DOHH2 (cell line): ENCODE data around the gene MNT.

Source experiments
- H3F3A ChIP-seq: fragments of 200-600 bp; sonication (generic), shearing (Covaris generic); 2 replicates; pipeline ENCODE4 v1.6.0; 2016; ENCODE audit warnings: antibody characterized with exemption, mild to moderate bottlenecking; ENCODE audit not compliant: control insufficient read depth, insufficient read depth
- H3K27ac ChIP-seq: fragments of 200-600 bp; sonication (generic); 2 replicates; pipeline ENCODE4 v1.5.1; 2014; ENCODE audit warnings: low read depth, mild to moderate bottlenecking, low read length, moderate library complexity
- H3K27me3 ChIP-seq: fragments of 200-600 bp; sonication (generic); 2 replicates; pipeline ENCODE4 v1.6.1; 2014; ENCODE audit warnings: mild to moderate bottlenecking, low read length, mixed read lengths; ENCODE audit not compliant: control insufficient read depth
- H3K36me3 ChIP-seq: fragments of 200-600 bp; sonication (generic); 2 replicates; pipeline ENCODE4 v1.6.1; 2014; ENCODE audit warnings: mild to moderate bottlenecking, low read length, moderate library complexity, mixed read lengths; ENCODE audit not compliant: control insufficient read depth
- H3K4me1 ChIP-seq: fragments of 200-600 bp; sonication (generic); 2 replicates; pipeline ENCODE4 v1.6.1; 2014; ENCODE audit warnings: mild to moderate bottlenecking, low read length, mixed read lengths; ENCODE audit not compliant: control insufficient read depth
- H3K4me2 ChIP-seq: fragments of 200-600 bp; sonication (generic); 2 replicates; pipeline ENCODE4 v1.6.0; 2014; ENCODE audit warnings: mild to moderate bottlenecking, low read length, moderate library complexity
- H3K4me3 ChIP-seq: fragments of 200-600 bp; sonication (generic); 2 replicates; pipeline ENCODE4 v1.5.1; 2014; ENCODE audit warnings: mild to moderate bottlenecking, low read length, mixed read lengths
- H3K79me2 ChIP-seq: fragments of 200-600 bp; sonication (generic); 2 replicates; pipeline ENCODE4 v1.6.1; 2014; ENCODE audit warnings: mild to moderate bottlenecking, low read length, mixed read lengths; ENCODE audit not compliant: control insufficient read depth
- H3K9me2 ChIP-seq: fragments of 200-600 bp; sonication (generic); replicated peaks from 2 replicates; pipeline ENCODE4 v1.6.1; 2014; ENCODE audit warnings: mild to moderate bottlenecking, low read length, mixed read lengths; ENCODE audit not compliant: control insufficient read depth
- H3K9me3 ChIP-seq: fragments of 200-600 bp; sonication (generic); 2 replicates; pipeline ENCODE4 v1.6.1; 2014; ENCODE audit warnings: antibody characterized with exemption, low read length, mixed read lengths; ENCODE audit not compliant: control insufficient read depth, insufficient read depth
- H4K20me1 ChIP-seq: fragments of 200-600 bp; sonication (generic); 2 replicates; pipeline ENCODE4 v1.6.0; 2014; ENCODE audit warnings: low read depth, mild to moderate bottlenecking, antibody characterized with exemption, low read length, moderate library complexity; ENCODE audit not compliant: control insufficient read depth, insufficient read depth
- EZH2phosphoT487 ChIP-seq: fragments of 200-600 bp; sonication (generic); IDR thresholded peaks from 2 replicates; pipeline ENCODE4 v1.6.1; 2017; ENCODE audit warnings: borderline replicate concordance, mild to moderate bottlenecking, antibody characterized with exemption, low read length, moderate library complexity, mixed read lengths
- TF ChIP-seq, protein P1 (sequence below): fragments of 200-600 bp; sonication (generic); IDR thresholded peaks from one replicate; pipeline ENCODE4 v1.5.1; 2014; ENCODE audit warnings: antibody characterized with exemption, mild to moderate bottlenecking, low read depth, low read length; ENCODE audit not compliant: poor library complexity, severe bottlenecking

Gene MNT

DNA sequence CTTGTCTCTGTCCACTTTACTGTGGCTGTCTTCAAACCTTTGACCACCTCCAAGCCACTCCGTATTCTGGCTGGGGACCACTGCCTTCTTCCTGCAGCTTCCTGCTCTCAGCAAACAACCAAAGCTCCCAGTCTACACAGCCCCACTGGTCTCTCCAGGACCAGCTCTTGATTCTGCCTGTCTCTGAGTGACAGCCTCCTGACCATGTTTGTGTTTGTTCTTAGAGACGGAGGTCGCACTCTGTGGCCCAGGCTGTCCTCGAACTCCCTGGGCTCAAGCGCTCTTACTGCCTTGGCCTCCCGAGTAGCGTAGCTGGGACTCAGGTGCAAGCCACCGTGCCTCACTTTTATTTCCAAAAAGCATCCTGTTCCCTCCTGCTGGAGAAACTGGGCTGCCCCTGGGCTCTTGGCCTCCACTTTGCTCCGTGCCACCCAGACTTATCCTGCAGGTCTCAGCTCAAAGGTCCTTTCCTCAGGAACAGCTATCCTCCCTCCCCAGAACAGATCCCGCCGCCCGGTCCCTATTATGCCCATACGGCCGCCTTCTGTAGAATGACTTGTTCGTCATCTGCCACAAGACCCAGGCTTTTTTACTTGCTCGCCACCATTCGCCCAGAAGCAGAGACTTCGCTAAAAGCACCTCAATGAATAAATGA is 9.1 kb downstream of the MNT start:
- H3K4me2 ChIP-seq: peak overlapping the region; percentile 88
- H3K4me1 ChIP-seq: peaks cover 39% of the 10 kb centered on the region
- TF ChIP-seq, protein P1, sequence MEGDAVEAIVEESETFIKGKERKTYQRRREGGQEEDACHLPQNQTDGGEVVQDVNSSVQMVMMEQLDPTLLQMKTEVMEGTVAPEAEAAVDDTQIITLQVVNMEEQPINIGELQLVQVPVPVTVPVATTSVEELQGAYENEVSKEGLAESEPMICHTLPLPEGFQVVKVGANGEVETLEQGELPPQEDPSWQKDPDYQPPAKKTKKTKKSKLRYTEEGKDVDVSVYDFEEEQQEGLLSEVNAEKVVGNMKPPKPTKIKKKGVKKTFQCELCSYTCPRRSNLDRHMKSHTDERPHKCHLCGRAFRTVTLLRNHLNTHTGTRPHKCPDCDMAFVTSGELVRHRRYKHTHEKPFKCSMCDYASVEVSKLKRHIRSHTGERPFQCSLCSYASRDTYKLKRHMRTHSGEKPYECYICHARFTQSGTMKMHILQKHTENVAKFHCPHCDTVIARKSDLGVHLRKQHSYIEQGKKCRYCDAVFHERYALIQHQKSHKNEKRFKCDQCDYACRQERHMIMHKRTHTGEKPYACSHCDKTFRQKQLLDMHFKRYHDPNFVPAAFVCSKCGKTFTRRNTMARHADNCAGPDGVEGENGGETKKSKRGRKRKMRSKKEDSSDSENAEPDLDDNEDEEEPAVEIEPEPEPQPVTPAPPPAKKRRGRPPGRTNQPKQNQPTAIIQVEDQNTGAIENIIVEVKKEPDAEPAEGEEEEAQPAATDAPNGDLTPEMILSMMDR: no peak
- TF ChIP-seq EZH2phosphoT487: no peak
- H3K9me2 ChIP-seq: no peaks in the 10 kb centered on the region
- peak overlapping the region; percentile 79 for H3K4me3 ChIP-seq
- peak overlapping the region; percentile 92 for H3K27ac ChIP-seq
- H3K9me3 ChIP-seq: no peaks in the 10 kb centered on the region
- no peaks in the 10 kb centered on the region for H3K27me3 ChIP-seq
- peaks cover 6% of the 10 kb centered on the region for H3F3A ChIP-seq
- H3K36me3 ChIP-seq: peaks cover 21% of the 10 kb centered on the region
- H3K79me2 ChIP-seq: peaks cover 51% of the 10 kb centered on the region
- H4K20me1 ChIP-seq: no peaks in the 10 kb centered on the region

DNA sequence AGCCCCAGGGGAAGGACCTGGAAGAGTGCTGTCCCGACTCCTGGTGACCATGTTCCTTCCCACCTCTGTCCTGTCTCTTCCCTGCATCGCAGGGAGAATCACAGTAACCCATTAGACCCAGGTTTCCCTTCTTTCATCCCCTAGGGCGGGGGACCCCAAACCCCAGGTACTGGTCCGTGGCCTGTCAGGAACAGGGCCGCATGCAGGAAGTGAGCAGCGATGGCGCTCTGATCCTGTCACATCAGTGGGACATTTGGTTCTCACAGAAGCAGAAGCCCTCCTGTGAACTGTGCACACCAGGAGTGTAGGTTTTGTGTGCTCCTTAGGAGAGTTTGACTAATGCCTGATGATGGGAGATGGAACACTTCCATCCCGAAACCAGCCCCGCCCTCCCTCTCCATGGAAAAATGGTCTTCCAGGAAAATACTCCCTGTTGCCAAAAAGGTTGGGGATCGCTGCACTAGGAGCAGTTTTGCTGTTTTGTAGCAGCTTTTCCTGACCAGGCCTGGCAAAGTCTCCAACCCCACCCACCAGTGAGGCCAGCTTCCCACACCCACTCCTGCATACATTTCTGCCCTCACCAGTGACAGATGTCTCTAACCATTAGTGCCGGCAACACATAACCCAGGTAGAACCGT is 10.5 kb downstream of the MNT start:
- Histone ChIP-seq H3K4me3 (no peak overlapping the region), H3K4me1 (peaks cover 25% of the 10 kb centered on the region), H3K27me3 (no peaks in the 10 kb centered on the region), H3K36me3 (peaks cover 21% of the 10 kb centered on the region), H4K20me1 (no peaks in the 10 kb centered on the region), H3K27ac (no peak overlapping the region), H3K4me2 (peak overlapping the region; percentile 88; the same call in 1 of the 2 replicates), H3K79me2 (peaks cover 38% of the 10 kb centered on the region), H3K9me2 (no peaks in the 10 kb centered on the region), H3K9me3 (no peaks in the 10 kb centered on the region), H3F3A (peaks cover 6% of the 10 kb centered on the region)
- TF ChIP-seq, protein P1: no peak
- no peak for TF ChIP-seq EZH2phosphoT487

DNA sequence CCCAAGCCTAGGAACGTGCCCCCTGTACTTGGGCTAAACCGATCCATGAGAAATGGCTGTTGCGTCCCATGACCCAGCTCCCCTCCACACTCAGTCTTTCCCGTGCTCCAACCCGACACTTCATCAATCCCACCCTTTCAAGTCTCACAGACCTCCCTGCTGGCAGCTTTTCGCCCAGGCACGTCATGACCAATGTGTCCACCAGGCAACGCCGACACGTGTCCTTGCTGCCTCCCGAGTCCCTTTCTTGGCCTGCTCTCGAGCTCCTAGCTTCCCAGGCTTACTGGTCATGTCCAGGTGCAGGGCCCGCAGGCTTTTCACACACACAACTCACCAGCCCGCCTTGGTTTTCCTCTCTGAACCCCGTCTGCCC is 12.2 kb downstream of the MNT start:
- no peak overlapping the region for H3K4me3 ChIP-seq
- TF ChIP-seq EZH2phosphoT487: no peak
- TF ChIP-seq, protein P1: no peak
- peaks cover 26% of the 10 kb centered on the region for H3K79me2 ChIP-seq
- peaks cover 10% of the 10 kb centered on the region for H3F3A ChIP-seq
- H3K36me3 ChIP-seq: peaks cover 21% of the 10 kb centered on the region
- no peaks in the 10 kb centered on the region for H3K27me3 ChIP-seq
- no peak overlapping the region for H3K4me2 ChIP-seq
- H4K20me1 ChIP-seq: no peaks in the 10 kb centered on the region
- H3K9me2 ChIP-seq: no peaks in the 10 kb centered on the region
- peaks cover 12% of the 10 kb centered on the region for H3K4me1 ChIP-seq
- H3K27ac ChIP-seq: no peak overlapping the region
- H3K9me3 ChIP-seq: no peaks in the 10 kb centered on the region
